HepG2 (cell line): ENCODE measurements around the gene PKD2L1. TPM values are rescaled to one million over a fixed set of nuclear protein-coding genes. Genes with fewer than 3 reads are reported as not detected.
A peak's percentile ranks its signal among the peaks of the same experiment; 100 is the strongest.

Experiments
- GATAD1 ChIP-seq: IDR thresholded peaks from 2 replicates; pipeline ENCODE4 v1.6.1; 2016; ENCODE audit warnings: missing genetic modification reagents, missing compliant biosample characterization
- HOXA9 ChIP-seq: sonication (generic); formaldehyde crosslinking; IDR thresholded peaks from 2 replicates; pipeline ENCODE4 v1.8.1; 2022; ENCODE audit warnings: missing genetic modification reagents, mild to moderate bottlenecking, moderate library complexity, borderline replicate concordance
- ISL2 ChIP-seq: sonication (generic); formaldehyde crosslinking; IDR thresholded peaks from 2 replicates; pipeline ENCODE4 v1.5.0; 2020; ENCODE audit warnings: missing genetic modification reagents
- KDM5B ChIP-seq: sonication (generic); formaldehyde crosslinking; IDR thresholded peaks from 2 replicates; pipeline ENCODE4 v1.4.0; 2020; ENCODE audit warnings: missing genetic modification reagents, mild to moderate bottlenecking, borderline replicate concordance
- REL ChIP-seq: sonication (generic); formaldehyde crosslinking; conservative IDR thresholded peaks from 2 replicates; pipeline ENCODE4 v1.8.0; 2022; ENCODE audit warnings: mild to moderate bottlenecking, missing genetic modification reagents, moderate library complexity
- SMYD3 ChIP-seq: sonication (generic); formaldehyde crosslinking; IDR thresholded peaks from 2 replicates; pipeline ENCODE4 v1.8.1; 2023; ENCODE audit warnings: mild to moderate bottlenecking, missing genetic modification reagents
- SRSF1 ChIP-seq: fragments of 200-400 bp; formaldehyde crosslinking; optimal IDR thresholded peaks from 2 replicates; pipeline ENCODE3; 2017; ENCODE audit warnings: mild to moderate bottlenecking, low read depth, low read length, moderate library complexity
- THYN1 ChIP-seq: sonication (generic); formaldehyde crosslinking; IDR thresholded peaks from 2 replicates; pipeline ENCODE4 v1.8.1; 2023; ENCODE audit warnings: low read depth, mild to moderate bottlenecking, moderate library complexity, missing genetic modification reagents, borderline replicate concordance
- ZNF232 ChIP-seq: sonication (generic); formaldehyde crosslinking; IDR thresholded peaks from 2 replicates; pipeline ENCODE4 v1.4.0; 2020; ENCODE audit warnings: missing genetic modification reagents, borderline replicate concordance
- ZNF33B ChIP-seq: sonication (generic); formaldehyde crosslinking; IDR thresholded peaks from 2 replicates; pipeline ENCODE4 v1.5.1; 2020; ENCODE audit warnings: mild to moderate bottlenecking, missing genetic modification reagents
- ZNF775 ChIP-seq: sonication (generic); formaldehyde crosslinking; IDR thresholded peaks from 2 replicates; pipeline ENCODE4 v1.4.0; 2020; ENCODE audit warnings: missing genetic modification reagents, mild to moderate bottlenecking, moderate library complexity, borderline replicate concordance
- polyA plus RNA-seq, 8 experiments: library from polyadenylated mRNA; depleted of rRNA in 3 of 8; stranded (reverse) in 7 of 8; unstranded in 1 of 8; fragments of >200 nt; fragmentation: Illumina TruSeq in 4 of 8; extraction: Trizol in 4 of 8; gene quantifications; 2 replicates each; pipeline versions ENCODE4 v1.2.1 to v1.2.3, GENCODE V29; 2011 to 2016; ENCODE audit warnings: low read depth in 4 of 8, missing spikeins in 1 of 8, mixed read lengths in 1 of 8; ENCODE audit not compliant: insufficient read depth in 1 of 8
- total RNA-seq, 5 experiments: library from RNA; depleted of rRNA; stranded (reverse); fragments of >200 nt; fragmentation: Illumina TruSeq; extraction: Trizol; gene quantifications; 2 replicates each; pipeline ENCODE4 v1.2.3, GENCODE V29; 2016; ENCODE audit warnings: low read depth in 1 of 5
- TF ChIP-seq, protein P1 (sequence below): sonication (generic); formaldehyde crosslinking; IDR thresholded peaks from 2 replicates; pipeline ENCODE4 v1.5.1; 2020; ENCODE audit warnings: missing genetic modification reagents, mild to moderate bottlenecking, borderline replicate concordance
- TF ChIP-seq, protein P2 (sequence below): sonication (generic); formaldehyde crosslinking; IDR thresholded peaks from 2 replicates; pipeline ENCODE4 v1.5.0; 2020; ENCODE audit warnings: mild to moderate bottlenecking, low read depth, missing genetic modification reagents, borderline replicate concordance
- TF ChIP-seq, protein P3 (sequence below), 2 experiments: sonication (generic) in 1 of 2; formaldehyde crosslinking in 1 of 2; IDR thresholded peaks; 2 replicates each; pipeline versions ENCODE4 v1.5.1 to v1.6.1; 2011 to 2020; ENCODE audit warnings: borderline replicate concordance in 1 of 2, low read depth in 1 of 2, low read length in 1 of 2, mild to moderate bottlenecking in 1 of 2, missing genetic modification reagents in 1 of 2, moderate library complexity in 1 of 2
- TF ChIP-seq, protein P4 (sequence below): sonication (generic); formaldehyde crosslinking; IDR thresholded peaks from 2 replicates; pipeline ENCODE4 v1.5.0; 2020; ENCODE audit warnings: mild to moderate bottlenecking, missing genetic modification reagents, borderline replicate concordance
- TF ChIP-seq, protein P5 (sequence below): sonication (generic); formaldehyde crosslinking; IDR thresholded peaks from 2 replicates; pipeline ENCODE4 v1.5.0; 2020; ENCODE audit warnings: missing genetic modification reagents, mild to moderate bottlenecking, borderline replicate concordance

Gene PKD2L1
- total and polyA plus RNA-seq, 2 of the 13 experiments (the other 11 are each of a cell fraction or from before 2014, with no cell fraction given), result 0.07 to 0.15 TPM

DNA sequence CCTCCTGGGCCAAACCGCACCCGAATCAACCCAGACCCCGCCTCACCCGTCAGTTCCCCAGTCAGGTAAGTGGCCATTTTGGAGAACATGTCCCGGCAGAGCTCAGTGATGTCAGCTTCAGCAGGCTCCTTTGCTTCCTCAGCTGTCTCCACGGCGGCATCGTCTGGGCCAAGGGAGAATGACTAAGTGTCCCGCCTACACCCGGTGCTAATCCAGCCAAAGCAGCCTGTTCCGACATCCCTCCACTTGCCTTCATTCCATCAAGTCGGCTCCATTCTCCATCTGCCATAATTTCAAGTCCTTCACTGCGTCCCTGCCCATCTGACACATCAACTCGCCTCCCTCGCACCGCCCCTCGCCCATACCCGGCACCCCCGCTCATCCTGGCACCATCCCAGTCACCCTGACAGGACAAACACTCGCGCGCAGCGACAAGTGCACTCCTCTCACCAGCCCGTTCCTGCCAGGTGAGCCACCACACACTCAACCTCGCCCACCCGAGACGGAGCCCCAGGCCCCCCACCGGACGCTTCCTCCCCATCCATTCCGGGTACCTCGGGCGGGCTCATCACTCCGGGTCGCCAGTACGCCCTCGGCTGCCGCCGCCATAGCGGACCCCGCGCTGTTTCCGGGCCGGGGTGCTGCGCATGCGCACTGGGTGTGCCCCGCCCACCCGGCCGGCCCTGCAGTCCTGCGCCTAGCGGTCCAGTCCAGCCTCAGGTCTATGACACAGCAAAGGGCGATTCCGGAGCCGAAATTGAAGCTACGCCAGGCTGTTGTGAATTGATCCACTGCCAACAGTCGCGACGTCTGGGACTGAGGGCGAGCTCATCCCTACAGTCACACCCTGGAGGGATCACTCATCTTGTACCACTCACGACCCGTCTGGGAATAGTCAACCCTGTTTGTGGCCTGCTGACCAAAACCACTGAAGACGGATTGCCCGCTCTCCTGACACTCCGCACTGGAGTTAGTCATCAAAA is 43.7 kb downstream of the PKD2L1 start, which contains the start of gene BLOC1S2 (continued):
- peak; percentile 92 for TF ChIP-seq KDM5B (CRISPR knock-in tag)
- no peak for TF ChIP-seq SRSF1
- TF ChIP-seq, protein P1, sequence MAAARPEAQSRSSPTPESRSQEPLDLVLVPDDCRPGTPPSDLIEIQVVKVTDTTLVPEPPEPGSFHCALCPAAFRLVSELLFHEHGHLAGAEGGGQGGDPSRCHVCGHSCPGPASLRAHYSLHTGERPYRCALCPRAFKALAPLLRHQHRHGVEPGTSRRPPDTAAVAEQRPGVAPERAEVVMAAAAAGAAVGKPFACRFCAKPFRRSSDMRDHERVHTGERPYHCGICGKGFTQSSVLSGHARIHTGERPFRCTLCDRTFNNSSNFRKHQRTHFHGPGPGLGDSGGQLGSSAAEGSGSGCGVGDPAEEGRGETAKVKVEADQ (CRISPR knock-in tag), result no peak
- peak; percentile 70; the same call in 1 of the 2 replicates for TF ChIP-seq ISL2 (CRISPR knock-in tag)
- TF ChIP-seq, protein P2, sequence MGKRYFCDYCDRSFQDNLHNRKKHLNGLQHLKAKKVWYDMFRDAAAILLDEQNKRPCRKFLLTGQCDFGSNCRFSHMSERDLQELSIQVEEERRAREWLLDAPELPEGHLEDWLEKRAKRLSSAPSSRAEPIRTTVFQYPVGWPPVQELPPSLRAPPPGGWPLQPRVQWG (CRISPR knock-in tag), result no peak
- TF ChIP-seq, protein P3, sequence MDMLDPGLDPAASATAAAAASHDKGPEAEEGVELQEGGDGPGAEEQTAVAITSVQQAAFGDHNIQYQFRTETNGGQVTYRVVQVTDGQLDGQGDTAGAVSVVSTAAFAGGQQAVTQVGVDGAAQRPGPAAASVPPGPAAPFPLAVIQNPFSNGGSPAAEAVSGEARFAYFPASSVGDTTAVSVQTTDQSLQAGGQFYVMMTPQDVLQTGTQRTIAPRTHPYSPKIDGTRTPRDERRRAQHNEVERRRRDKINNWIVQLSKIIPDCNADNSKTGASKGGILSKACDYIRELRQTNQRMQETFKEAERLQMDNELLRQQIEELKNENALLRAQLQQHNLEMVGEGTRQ (IDR thresholded peaks at IDR 0.05; ENCODE audit: low read depth, low read length), result no peak
- TF ChIP-seq, protein P3 (CRISPR knock-in tag; IDR thresholded peaks at IDR 0.05; ENCODE audit: borderline replicate concordance), result no peak
- TF ChIP-seq SMYD3, result no peak
- no peak for TF ChIP-seq ZNF33B (CRISPR knock-in tag)
- TF ChIP-seq THYN1 (CRISPR knock-in tag), result no peak
- no peak for TF ChIP-seq HOXA9
- 0 out of 2 replicates have a peak, but pooled peaks have one; percentile 48 for TF ChIP-seq REL (CRISPR knock-in tag)
- peak; percentile 74; the same call in 1 of the 2 replicates for TF ChIP-seq ZNF232 (CRISPR knock-in tag)
- TF ChIP-seq, protein P4, sequence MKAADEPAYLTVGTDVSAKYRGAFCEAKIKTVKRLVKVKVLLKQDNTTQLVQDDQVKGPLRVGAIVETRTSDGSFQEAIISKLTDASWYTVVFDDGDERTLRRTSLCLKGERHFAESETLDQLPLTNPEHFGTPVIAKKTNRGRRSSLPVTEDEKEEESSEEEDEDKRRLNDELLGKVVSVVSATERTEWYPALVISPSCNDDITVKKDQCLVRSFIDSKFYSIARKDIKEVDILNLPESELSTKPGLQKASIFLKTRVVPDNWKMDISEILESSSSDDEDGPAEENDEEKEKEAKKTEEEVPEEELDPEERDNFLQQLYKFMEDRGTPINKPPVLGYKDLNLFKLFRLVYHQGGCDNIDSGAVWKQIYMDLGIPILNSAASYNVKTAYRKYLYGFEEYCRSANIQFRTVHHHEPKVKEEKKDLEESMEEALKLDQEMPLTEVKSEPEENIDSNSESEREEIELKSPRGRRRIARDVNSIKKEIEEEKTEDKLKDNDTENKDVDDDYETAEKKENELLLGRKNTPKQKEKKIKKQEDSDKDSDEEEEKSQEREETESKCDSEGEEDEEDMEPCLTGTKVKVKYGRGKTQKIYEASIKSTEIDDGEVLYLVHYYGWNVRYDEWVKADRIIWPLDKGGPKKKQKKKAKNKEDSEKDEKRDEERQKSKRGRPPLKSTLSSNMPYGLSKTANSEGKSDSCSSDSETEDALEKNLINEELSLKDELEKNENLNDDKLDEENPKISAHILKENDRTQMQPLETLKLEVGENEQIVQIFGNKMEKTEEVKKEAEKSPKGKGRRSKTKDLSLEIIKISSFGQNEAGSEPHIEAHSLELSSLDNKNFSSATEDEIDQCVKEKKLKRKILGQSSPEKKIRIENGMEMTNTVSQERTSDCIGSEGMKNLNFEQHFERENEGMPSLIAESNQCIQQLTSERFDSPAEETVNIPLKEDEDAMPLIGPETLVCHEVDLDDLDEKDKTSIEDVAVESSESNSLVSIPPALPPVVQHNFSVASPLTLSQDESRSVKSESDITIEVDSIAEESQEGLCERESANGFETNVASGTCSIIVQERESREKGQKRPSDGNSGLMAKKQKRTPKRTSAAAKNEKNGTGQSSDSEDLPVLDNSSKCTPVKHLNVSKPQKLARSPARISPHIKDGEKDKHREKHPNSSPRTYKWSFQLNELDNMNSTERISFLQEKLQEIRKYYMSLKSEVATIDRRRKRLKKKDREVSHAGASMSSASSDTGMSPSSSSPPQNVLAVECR (CRISPR knock-in tag), result peak; percentile 97
- TF ChIP-seq GATAD1 (CRISPR knock-in tag), result peak; percentile 86
- TF ChIP-seq, protein P5, sequence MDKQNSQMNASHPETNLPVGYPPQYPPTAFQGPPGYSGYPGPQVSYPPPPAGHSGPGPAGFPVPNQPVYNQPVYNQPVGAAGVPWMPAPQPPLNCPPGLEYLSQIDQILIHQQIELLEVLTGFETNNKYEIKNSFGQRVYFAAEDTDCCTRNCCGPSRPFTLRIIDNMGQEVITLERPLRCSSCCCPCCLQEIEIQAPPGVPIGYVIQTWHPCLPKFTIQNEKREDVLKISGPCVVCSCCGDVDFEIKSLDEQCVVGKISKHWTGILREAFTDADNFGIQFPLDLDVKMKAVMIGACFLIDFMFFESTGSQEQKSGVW (CRISPR knock-in tag), result no peak
- TF ChIP-seq ZNF775 (CRISPR knock-in tag), result no peak
